Smooth muscle cell of the coronary artery (primary cell): ENCODE data around the gene UBE4A. TPM values are rescaled to one million over a fixed set of nuclear protein-coding genes. Genes with fewer than 3 reads are reported as not detected.

Experiments
- total RNA-seq: library from RNA; depleted of rRNA; stranded (reverse); fragments of >200 nt; gene quantifications from 2 replicates; pipeline ENCODE4 v1.2.3, GENCODE V29; 2014; ENCODE audit warnings: low replicate concordance

UBE4A gene
- total RNA-seq, result 13.3 and 26.5 TPM in 2 replicates

DNA sequence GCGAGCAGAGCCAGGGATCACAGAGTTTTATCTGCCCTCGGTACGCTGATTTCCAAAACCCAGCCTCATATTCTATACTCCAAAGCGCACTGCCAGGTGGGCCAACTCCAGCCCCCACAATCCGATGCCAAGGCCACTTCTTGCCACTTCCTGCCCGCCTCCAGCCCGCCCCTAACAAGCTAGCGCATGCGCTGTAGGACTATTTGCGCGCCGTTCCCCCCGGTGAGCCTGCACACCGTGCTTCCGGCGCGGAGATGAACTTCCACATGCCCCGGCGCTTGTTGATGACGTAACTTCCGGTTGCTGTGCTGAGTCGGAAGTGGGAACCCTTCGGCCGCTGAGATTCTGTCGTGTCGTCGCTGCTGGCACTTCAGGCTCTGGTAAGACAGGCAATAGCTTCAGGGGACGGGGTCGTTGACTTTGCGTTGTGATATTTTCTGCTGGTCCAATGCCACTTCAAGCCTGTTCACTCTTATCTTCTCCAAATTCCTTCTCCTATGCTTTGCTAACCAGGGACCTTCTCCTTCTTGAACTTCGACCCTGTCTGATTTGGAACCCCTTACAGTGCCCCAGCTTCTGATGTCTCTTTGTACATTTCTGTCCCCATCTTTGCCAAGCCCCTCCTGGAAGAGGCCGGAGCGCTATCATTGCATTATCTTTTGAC lies at the start of gene UBE4A:
UBE4A (plus strand) TSS at position 306 of the 664 bp plus-strand sequence. CDS start 5,481 bp downstream, outside the sequence.

GRCh38 chr11:118342503-118343161 lies 16.8 kb upstream of the UBE4A start, which contains the start of gene CD3D:
Gene CD3D (minus strand): TSS chr11:118342705. CDS start chr11:118342607, 98 bp downstream.

DNA sequence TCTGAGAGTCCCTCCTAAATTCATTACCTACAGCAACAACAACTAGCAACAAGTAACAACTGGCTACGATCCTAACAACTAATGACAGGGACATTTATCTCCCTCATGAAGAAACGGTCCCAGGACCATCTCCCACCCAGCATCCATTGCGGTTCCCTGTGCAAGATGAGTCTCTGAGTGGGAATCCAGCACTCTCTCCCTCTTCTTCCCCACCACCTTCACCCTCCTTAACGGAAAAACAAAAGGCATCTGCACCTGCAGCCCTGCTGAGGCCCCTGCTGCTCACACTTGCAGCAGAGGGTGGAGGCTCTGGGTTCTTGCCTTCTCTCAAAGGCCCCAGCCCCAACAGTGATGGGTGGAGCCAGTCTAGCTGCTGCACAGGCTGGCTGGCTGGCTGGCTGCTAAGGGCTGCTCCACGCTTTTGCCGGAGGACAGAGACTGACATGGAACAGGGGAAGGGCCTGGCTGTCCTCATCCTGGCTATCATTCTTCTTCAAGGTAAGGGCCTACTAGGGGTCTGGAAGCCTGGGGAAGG lies 15.4 kb upstream of the UBE4A start, which contains the start of gene CD3G:
CD3G (plus strand) TSS at position 364 of the 535 bp plus-strand sequence; CDS start at position 444, 80 bp downstream.

GRCh38 chr11:118401151-118401879 lies 41.9 kb downstream of the UBE4A start, which contains the start of gene ATP5MG:
Gene ATP5MG (plus strand): TSS chr11:118401606. CDS start chr11:118401666, 60 bp downstream.

GRCh38 chr11:118435893-118436624 lies 76.7 kb downstream of the UBE4A start, which contains the start of gene KMT2A:
Gene KMT2A (plus strand): TSS chr11:118436492. CDS start chr11:118436513, 21 bp downstream.

Other genes starting within 250 kb of the UBE4A start
- not detected in 2 replicates for gene SCN4B, start 206.8 kb upstream of the UBE4A start, total RNA-seq
- not detected in 2 replicates for gene SCN2B, start 183.0 kb upstream of the UBE4A start, total RNA-seq
- not detected in 2 replicates for gene JAML, start 134.6 kb upstream of the UBE4A start, total RNA-seq
- gene MPZL3, start 107.2 kb upstream of the UBE4A start, total RNA-seq, result 0.12 and 1.1 TPM in 2 replicates
- 0.08 and 0.94 TPM in 2 replicates for gene MPZL2, start 95.3 kb upstream of the UBE4A start, total RNA-seq
- not detected in 2 replicates for gene CD3E, start 54.9 kb upstream of the UBE4A start, total RNA-seq
- not detected in 2 replicates for gene CD3D, start 16.9 kb upstream of the UBE4A start, total RNA-seq
- not detected in 2 replicates for gene CD3G, start 15.3 kb upstream of the UBE4A start, total RNA-seq
- 126 and 165 TPM in 2 replicates for gene ATP5MG, start 42.0 kb downstream of the UBE4A start, total RNA-seq
- gene KMT2A, start 76.9 kb downstream of the UBE4A start, total RNA-seq, result 12.3 and 14.9 TPM in 2 replicates
- gene TTC36, start 167.9 kb downstream of the UBE4A start, total RNA-seq, result 0.83 TPM in 1 of 2 replicates, not detected in the other
- gene TMEM25, start 171.6 kb downstream of the UBE4A start, total RNA-seq, result 6.7 and 15.2 TPM in 2 replicates
- gene IFT46, start 206.3 kb downstream of the UBE4A start, total RNA-seq, result 21.2 and 21.6 TPM in 2 replicates
- 135 and 146 TPM in 2 replicates for gene ARCN1, start 212.8 kb downstream of the UBE4A start, total RNA-seq
- gene PHLDB1, start 248.0 kb downstream of the UBE4A start, total RNA-seq, result 41.5 and 114 TPM in 2 replicates